Measurements from ENCODE around the gene ESR1.

- TF ChIP-seq CTCF (IDR thresholded peaks at IDR 0.05) (no peak), POLR2A (IDR thresholded peaks at IDR 0.05) (no peak), EP300 (IDR thresholded peaks at IDR 0.05) (no peak)
Measured at GRCh38 chr6:152008779-152009178, 201.3 kb downstream of the ESR1 start.
